Stimulated activated CD4-positive, alpha-beta T cell treated with anti-CD3 and anti-CD28 coated beads, Interleukin-12 subunit alpha, Interleukin-12 subunit beta, amount 100 ng/mL, for 24 hours (primary cell): Measurements from ENCODE around the gene ADGRB3.
"Not testable (repeated sequence)": the region's sequence is repeated elsewhere in the genome, so short reads cannot be mapped to it uniquely, and the experiment has no call there.

Experiments
- DNase-seq, 2 experiments: peaks; one replicate each; pipeline ENCODE4 v3.0.0-alpha.2; 2020; ENCODE audit warnings: low read depth in 2 of 2

The ADGRB3 gene

GRCh38 chr6:68790128-68790527, 155.0 kb downstream of the ADGRB3 start:
- DNase-seq: not testable (repeated sequence)

GRCh38 chr6:68814976-68815375, 179.9 kb downstream of the ADGRB3 start:
- DNase-seq: not testable (repeated sequence)

GRCh38 chr6:68826501-68826900, 191.4 kb downstream of the ADGRB3 start:
- no peak for DNase-seq

- DNase-seq: no peak
These were observed 199.5 kb downstream of the ADGRB3 start for GRCh38 chr6:68834551-68834950.

- DNase-seq: no peak
These were observed 203.5 kb downstream of the ADGRB3 start for GRCh38 chr6:68838571-68838970.

- no peak for DNase-seq
These were observed 217.7 kb downstream of the ADGRB3 start for GRCh38 chr6:68852791-68853190.

- no peak for DNase-seq
These were observed 224.2 kb downstream of the ADGRB3 start for GRCh38 chr6:68859233-68859632.

- no peak for DNase-seq
These were observed 233.6 kb downstream of the ADGRB3 start for GRCh38 chr6:68868646-68869045.

- DNase-seq: no peak
These were observed 238.2 kb downstream of the ADGRB3 start for GRCh38 chr6:68873236-68873635.

- no peak for DNase-seq
These were observed 239.7 kb downstream of the ADGRB3 start for GRCh38 chr6:68874747-68875146.

- DNase-seq: no peak
These were observed 240.3 kb downstream of the ADGRB3 start for GRCh38 chr6:68875403-68875802.

- no peak for DNase-seq
These were observed 241.9 kb downstream of the ADGRB3 start for GRCh38 chr6:68876792-68877493.

- DNase-seq: no peak
These were observed 245.2 kb downstream of the ADGRB3 start for GRCh38 chr6:68880050-68880813.

GRCh38 chr6:68883325-68883724, 248.2 kb downstream of the ADGRB3 start:
- not testable (repeated sequence) for DNase-seq

GRCh38 chr6:68891419-68891818, 256.3 kb downstream of the ADGRB3 start:
- no peak for DNase-seq

- no peak for DNase-seq
These were observed 257.4 kb downstream of the ADGRB3 start for GRCh38 chr6:68892452-68892851.

- DNase-seq: no peak
These were observed 260.8 kb downstream of the ADGRB3 start for GRCh38 chr6:68895929-68896328.

GRCh38 chr6:68901044-68901443, 266.0 kb downstream of the ADGRB3 start:
- DNase-seq: no peak

- no peak for DNase-seq
These were observed 276.3 kb downstream of the ADGRB3 start for GRCh38 chr6:68911334-68911733.

- no peak for DNase-seq
These were observed 276.7 kb downstream of the ADGRB3 start for GRCh38 chr6:68911811-68912210.

GRCh38 chr6:68912805-68913204, 277.7 kb downstream of the ADGRB3 start:
- not testable (repeated sequence) for DNase-seq

- no peak for DNase-seq
These were observed 280.5 kb downstream of the ADGRB3 start for GRCh38 chr6:68915586-68915985.

- no peak for DNase-seq
These were observed 284.5 kb downstream of the ADGRB3 start for GRCh38 chr6:68919537-68919936.
